ENCODE data around the gene ACTG2.

- TF ChIP-seq CTCF (IDR thresholded peaks at IDR 0.05) (no peak), POLR2A (IDR thresholded peaks at IDR 0.05) (no peak)
These were observed 3.6 kb upstream of the ACTG2 start for GRCh38 chr2:73889206-73889605.

All from esophagus squamous epithelium (tissue), 4 donors.